ENCODE data around the gene THPO.
A peak's percentile ranks its signal among the peaks of the same experiment; 100 is the strongest.

The THPO gene

DNA sequence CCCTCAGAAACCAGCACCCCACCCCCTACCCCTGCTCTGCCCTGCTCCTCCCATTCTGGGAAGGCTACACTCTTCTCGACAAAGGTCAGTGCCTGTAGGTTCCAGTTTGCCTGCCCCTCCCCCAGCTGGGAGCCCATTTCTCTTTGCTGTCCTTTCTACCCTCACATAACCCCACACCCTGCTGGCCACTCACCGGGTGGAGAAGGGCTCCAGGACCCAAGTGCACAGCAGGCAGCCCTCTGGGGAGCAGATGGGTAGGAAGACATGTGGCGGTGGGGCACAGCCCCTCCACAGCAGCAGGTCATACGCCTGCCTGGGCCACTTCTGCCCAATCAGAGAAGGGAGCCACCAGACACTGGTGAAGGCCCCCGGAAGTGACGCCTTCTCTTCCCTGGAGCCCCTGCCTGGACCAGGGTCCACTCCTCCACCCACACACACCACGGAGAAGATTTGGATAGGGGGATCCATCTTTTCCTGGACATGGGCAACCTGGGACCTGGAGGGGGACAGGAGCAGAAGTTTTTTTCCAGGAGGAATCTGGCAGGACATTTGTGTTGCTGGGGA, at the start of gene THPO:
TSS of gene THPO (minus strand) at position 326 of the 564 bp plus-strand sequence. CDS start 1,948 bp downstream, outside the sequence.
- DNase-seq: peak; percentile 76

- no peak for DNase-seq
Observed at GRCh38 chr3:184426691-184427141, 48.7 kb upstream of the THPO start.

- DNase-seq: no peak
Observed at GRCh38 chr3:184423561-184423960, 45.6 kb upstream of the THPO start.

DNA sequence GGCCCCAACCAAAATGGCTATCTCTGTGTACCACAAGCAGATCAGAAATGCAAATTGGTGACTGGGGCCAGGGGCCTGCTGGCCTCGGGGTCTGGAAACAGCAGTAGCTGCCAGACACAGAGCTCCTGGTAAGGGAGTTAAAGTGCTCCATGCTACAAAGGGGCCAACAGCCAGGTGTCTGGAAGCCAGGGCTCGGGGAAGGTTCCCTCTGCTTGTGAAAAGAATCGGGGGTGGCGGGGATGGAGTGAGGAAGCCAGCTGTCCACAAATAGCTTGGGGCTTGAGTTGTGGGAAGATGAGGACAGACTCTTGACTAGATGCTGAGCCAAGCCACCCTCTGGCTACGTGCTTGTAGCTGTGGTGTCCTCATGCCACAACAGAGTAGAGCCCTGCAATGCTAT, 41.2 kb upstream of the THPO start:
- no peak for DNase-seq

GRCh38 chr3:184417619-184418327, 39.8 kb upstream of the THPO start:
- DNase-seq: peak; percentile 35

- DNase-seq: no peak
Observed at GRCh38 chr3:184415203-184415490, 37.1 kb upstream of the THPO start.

- DNase-seq: no peak
Observed at GRCh38 chr3:184414418-184415202, 36.6 kb upstream of the THPO start.

GRCh38 chr3:184409946-184410500, 32.0 kb upstream of the THPO start:
- DNase-seq: no peak

GRCh38 chr3:184409331-184409926, 31.4 kb upstream of the THPO start:
- no peak for DNase-seq

- DNase-seq: no peak
Observed at GRCh38 chr3:184405075-184406030, 27.3 kb upstream of the THPO start.

DNA sequence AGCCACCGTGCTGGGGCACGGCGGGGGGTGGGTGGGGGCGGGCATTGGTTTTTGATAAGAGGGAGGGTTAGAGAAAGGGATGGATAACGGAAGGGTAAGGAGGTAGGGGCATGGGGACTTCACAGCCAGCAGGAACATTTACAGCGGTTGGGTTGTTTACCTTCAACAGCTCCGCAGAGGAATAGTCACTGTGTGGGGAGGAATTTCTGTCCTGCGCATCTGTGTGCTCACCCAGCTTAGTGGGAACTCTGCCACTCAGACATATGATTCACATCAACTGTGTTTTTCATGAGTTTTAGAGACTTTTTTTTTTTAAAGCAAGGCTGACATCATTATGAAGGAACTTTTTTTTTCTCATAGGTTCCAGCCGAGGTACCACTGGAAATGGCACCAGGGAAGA, 21.4 kb upstream of the THPO start:
- no peak for DNase-seq

DNA sequence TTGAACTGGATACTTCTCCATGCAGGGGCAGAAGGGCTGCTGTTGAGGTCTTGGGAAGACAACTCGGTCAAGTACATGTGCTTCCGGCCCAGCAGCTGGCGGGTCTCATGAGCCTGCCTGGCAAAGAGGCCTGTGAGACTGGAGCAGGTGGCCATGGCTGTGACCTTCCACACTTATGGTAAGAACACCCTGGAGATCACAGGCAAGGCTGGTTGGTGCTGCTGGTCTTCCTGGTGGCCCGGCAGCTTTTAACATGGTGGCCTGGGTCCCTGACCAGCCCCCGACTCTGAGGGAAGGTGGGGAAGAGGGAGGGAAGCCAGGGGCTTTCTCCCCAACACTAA, 17.3 kb upstream of the THPO start:
- DNase-seq: peak; percentile 25

GRCh38 chr3:184391266-184391665, 13.3 kb upstream of the THPO start:
- DNase-seq: no peak

DNA sequence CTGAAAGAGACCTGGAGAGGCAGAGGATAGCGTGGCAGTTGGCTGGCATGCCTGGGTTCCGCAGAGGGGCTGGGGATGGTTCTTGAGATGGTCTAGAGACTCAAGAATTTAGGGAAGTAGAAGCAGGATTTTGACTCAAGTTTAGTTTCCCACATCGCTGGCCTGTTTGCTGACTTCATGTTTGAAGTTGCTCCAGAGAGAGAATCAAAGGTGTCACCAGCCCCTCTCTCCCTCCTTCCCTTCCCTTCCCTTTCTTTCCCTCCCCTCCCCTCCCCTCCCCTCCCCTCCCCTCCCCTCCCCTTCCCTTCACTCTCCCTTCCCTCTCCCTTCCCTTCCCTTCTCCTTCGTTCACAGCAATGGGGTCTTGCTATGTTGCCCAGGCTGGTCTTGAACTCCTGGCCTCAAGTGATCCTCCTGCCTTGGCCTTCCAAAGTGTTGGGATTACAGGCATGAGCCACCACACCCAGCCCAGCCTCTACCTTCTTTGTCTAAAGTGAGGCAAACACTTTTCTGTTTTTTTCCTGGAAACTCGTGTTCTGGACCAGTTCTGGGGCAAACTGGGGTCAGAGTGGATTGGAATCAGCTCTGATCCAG, 12.0 kb upstream of the THPO start:
- no peak for DNase-seq

DNA sequence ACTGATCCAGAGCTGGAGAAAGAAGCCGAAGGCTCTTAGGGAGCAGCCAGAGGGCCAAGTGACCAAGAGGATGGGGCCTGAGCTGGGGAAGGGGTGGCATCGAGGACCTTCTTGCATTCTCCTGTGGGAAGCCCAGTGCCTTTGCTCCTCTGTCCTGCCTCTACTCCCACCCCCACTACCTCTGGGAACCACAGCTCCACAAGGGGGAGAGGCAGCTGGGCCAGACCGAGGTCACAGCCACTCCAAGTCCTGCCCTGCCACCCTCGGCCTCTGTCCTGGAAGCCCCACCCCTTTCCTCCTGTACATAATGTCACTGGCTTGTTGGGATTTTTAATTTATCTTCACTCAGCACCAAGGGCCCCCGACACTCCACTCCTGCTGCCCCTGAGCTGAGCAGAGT, 11.4 kb upstream of the THPO start:
- no peak for DNase-seq

DNA sequence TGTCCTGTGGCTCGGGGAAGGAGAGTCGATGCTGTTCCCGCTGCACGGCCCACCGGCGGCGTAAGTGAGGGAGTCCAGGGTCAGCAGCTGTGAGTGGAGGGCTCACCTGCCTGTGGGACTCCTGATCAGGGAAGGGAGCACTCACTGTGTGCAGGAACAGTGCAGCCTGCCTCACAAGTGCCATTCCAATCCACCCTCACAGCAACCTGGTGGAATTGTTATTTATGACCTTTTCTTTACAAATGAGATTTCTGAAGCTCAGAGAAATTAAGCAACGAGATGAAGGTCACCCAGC, 10.9 kb upstream of the THPO start:
- DNase-seq: no peak

GRCh38 chr3:184388164-184388935, 10.3 kb upstream of the THPO start:
- DNase-seq: no peak

DNA sequence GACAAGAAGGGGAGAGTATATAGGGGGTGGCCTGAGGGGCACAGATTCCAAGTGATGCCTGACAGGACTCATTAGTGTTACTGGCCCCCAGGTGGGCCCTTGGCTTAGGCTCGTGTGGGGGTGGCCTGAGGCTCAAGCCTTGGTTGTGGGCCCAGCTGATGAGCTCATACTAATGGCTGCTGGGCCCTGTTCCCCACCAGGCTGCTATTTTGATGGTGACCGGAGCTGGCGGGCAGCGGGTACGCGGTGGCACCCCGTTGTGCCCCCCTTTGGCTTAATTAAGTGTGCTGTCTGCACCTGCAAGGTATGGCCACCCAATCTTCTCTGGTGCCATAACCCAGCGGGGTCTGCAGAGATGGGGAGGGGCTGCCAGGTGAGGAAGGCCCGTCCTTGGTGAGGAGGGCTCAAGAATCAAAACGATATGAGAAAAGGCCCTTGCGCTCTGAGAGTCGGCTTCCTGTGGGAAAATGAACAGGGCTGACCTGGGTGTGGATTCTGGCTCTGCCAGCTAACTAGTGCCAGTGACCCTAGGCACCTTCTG, 9.2 kb upstream of the THPO start:
- DNase-seq: no peak

DNA sequence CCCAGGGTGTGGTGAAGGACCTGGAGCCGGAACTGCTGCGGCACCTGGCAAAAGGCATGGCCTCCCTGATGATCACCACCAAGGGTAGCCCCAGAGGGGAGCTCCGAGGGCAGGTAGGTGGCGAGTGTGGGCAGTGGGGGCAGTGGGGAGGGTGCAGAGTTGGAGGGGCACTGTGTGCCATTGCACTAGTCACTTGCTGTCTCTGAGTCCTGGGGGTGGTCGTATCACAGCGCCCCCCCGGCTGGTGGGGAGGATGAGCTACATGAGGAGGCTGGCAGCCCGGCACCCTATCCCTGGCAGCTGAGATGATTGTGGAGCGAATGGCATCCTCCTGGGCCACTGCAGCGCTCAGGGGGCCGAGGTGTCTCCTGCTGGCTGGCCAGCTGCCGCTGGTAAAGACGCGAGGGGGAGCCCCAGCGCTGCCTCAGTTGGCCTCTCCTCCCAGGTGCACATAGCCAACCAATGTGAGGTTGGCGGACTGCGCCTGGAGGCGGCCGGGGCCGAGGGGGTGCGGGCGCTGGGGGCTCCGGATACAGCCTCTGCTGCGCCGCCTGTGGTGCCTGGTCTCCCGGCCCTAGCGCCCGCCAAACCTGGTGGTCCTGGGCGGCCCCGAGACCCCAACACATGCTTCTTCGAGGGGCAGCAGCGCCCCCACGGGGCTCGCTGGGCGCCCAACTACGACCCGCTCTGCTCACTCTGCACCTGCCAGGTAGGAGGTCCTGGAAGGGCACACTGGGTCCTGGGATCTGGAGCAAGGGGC, 8.2 kb upstream of the THPO start:
- DNase-seq: no peak

- DNase-seq: no peak
Observed at GRCh38 chr3:184384856-184385422, 6.9 kb upstream of the THPO start.

All from SHP77 treated with DMSO at 0.1 percent for 48 hours (cell line).